Natural killer cell treated with Interleukin-12 subunit alpha and Interleukin-12 subunit beta and Interleukin-15 and Interleukin-18, amount 100 ng/mL, for 72 hours (primary cell): ENCODE data around the gene LAMC1. TPM values are rescaled to one million over a fixed set of nuclear protein-coding genes. Genes with fewer than 3 reads are reported as not detected.

Experiments
- ATAC-seq, 2 donors: fragments of 150-1000 bp; cut with Tn5 transposase in 1 of 2; sonication (Bioruptor Pico), chemical (Tn5 transposase) in 1 of 2; 2 replicates each; pipeline ENCODE4 v1.10.0; 2021
- DNase-seq: peaks from one replicate; pipeline ENCODE4 v3.0.0; 2022; ENCODE audit warnings: low spot score
- H3K27ac Mint-ChIP-seq, 2 donors: 1 replicate in 1 of 2; 2 replicates in 1 of 2; pipeline ENCODE4 v1.8.0; 2022; ENCODE audit warnings: mixed read lengths in 2 of 2, mild to moderate bottlenecking in 1 of 2, moderate library complexity in 1 of 2
- H3K27me3 Mint-ChIP-seq, 2 donors: 1 replicate in 1 of 2; 2 replicates in 1 of 2; pipeline ENCODE4 v1.8.0; 2022; ENCODE audit warnings: mixed read lengths in 2 of 2
- H3K36me3 Mint-ChIP-seq: one replicate; pipeline ENCODE4 v1.8.0; 2022; ENCODE audit warnings: mixed read lengths
- H3K4me1 Mint-ChIP-seq, 2 donors: 1 replicate in 1 of 2; 2 replicates in 1 of 2; pipeline ENCODE4 v1.8.0; 2022; ENCODE audit warnings: low read depth in 2 of 2, mixed read lengths in 2 of 2, mild to moderate bottlenecking in 1 of 2
- H3K4me3 Mint-ChIP-seq: one replicate; pipeline ENCODE4 v1.8.0; 2022; ENCODE audit warnings: mixed read lengths
- H3K9me3 Mint-ChIP-seq: 2 replicates; pipeline ENCODE4 v1.8.0; 2022; ENCODE audit warnings: mixed read lengths
- total RNA-seq, 2 donors: library from RNA; stranded (reverse); gene quantifications; one replicate each; pipeline ENCODE4 v1.2.3, GENCODE V29; 2022

The LAMC1 gene
- total RNA-seq, 2 donors from 2014 or later, result 0.64 to 0.84 TPM

DNA sequence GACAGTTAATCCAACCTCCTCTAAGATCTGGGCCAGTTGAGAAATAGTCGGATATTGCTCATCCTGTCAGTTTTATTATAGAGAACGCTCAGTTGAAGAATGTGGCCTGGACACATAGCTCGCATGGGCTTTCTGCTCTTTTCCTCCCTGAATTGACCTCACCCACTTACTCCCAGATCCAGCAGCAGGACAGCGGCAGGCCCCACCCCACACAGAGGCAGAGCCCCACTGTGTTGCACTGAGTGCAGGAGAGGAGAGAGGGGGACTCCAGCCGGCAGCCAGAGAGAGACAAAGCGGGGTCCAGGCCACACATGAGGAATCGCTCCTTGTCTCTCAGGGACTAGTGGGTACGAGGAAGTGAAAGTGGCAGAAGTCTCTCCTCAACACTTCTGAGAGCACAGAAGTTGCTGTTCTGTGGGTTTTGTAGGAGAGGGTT lies 78.6 kb downstream of the LAMC1 start:
- ATAC-seq, result peak in 1 of 2 donors; percentile 21
- H3K4me1 Mint-ChIP-seq, result no peaks in the 10 kb centered on the region

DNA sequence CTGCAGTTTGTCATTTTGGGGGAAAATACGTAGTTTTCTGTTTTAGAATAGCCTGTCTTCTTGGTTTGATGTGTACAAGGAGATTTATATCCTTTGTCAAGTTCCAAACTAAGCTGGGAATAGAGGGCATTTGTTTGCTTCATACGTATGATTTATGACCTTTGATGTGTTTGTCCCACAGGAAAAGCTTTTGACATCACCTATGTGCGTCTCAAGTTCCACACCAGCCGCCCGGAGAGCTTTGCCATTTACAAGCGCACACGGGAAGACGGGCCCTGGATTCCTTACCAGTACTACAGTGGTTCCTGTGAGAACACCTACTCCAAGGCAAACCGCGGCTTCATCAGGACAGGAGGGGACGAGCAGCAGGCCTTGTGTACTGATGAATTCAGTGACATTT lies 79.9 kb downstream of the LAMC1 start:
- H3K27me3 Mint-ChIP-seq, result peaks cover under 1 to 7% of the 10 kb centered on the region in 2 donors
- no peak for DNase-seq
- ATAC-seq, result no peak
- H3K36me3 Mint-ChIP-seq, result no peaks in the 10 kb centered on the region
- no peak overlapping the region for H3K27ac Mint-ChIP-seq
- no peak overlapping the region for H3K4me3 Mint-ChIP-seq
- no peaks in the 10 kb centered on the region for H3K9me3 Mint-ChIP-seq
- H3K4me1 Mint-ChIP-seq, result no peaks in the 10 kb centered on the region

More for the DNA sequence above, 78.6 kb downstream of the LAMC1 start:
- Mint-ChIP-seq H3K27ac (no peak overlapping the region), H3K9me3 (no peaks in the 10 kb centered on the region), H3K27me3 (peaks cover 0 to 3% of the 10 kb centered on the region in 2 donors), H3K4me3 (no peak overlapping the region), H3K36me3 (no peaks in the 10 kb centered on the region)
- no peak for DNase-seq

DNA sequence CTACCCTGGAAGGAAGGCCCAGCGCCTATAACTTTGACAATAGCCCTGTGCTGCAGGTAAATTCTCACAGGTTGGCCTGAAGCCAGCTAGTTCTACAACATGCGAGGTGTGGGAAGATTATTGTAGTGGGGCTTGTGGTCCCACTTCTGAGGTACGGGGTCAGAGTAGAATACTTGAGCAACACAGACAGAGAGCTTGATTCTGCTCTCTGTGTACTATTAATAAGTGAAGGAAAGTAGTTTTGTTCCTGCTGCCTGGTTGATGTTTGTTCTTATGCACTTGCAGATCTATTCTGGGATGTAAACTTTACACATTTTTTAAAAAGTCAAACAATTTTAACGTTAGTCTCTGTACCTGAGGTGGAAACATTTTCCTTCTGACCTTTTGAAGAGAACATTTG lies 80.4 kb downstream of the LAMC1 start:
- DNase-seq (no peak), ATAC-seq (no peak)
- Mint-ChIP-seq H3K36me3 (no peaks in the 10 kb centered on the region), H3K27me3 (peaks cover 5 to 7% of the 10 kb centered on the region in 2 donors), H3K27ac (no peak overlapping the region), H3K9me3 (no peaks in the 10 kb centered on the region), H3K4me3 (no peak overlapping the region), H3K4me1 (no peaks in the 10 kb centered on the region)

DNA sequence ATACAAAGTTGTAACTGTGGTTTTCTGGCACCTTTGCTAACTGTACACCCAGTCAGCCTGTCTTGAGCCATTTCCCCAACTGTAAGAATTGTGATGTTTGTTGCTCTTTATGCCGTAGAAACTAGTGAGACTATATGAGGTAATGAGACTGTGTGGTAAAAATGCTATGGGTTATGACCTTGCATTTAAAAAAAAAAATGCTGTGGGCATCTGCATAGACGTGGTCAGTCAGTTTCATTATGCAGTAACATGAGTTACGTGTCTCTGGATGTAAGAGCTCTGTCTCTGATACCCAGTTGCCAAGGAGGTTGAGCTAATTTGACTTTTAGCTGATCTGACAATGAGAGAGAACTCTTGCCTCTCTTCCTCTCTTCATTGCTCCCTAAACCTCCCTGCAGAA lies 82.2 kb downstream of the LAMC1 start:
- Mint-ChIP-seq H3K9me3 (no peaks in the 10 kb centered on the region), H3K27me3 (peaks cover 8 to 14% of the 10 kb centered on the region in 2 donors), H3K36me3 (no peaks in the 10 kb centered on the region), H3K4me3 (no peak overlapping the region), H3K4me1 (no peaks in the 10 kb centered on the region), H3K27ac (no peak overlapping the region)
- DNase-seq (no peak), ATAC-seq (no peak)

DNA sequence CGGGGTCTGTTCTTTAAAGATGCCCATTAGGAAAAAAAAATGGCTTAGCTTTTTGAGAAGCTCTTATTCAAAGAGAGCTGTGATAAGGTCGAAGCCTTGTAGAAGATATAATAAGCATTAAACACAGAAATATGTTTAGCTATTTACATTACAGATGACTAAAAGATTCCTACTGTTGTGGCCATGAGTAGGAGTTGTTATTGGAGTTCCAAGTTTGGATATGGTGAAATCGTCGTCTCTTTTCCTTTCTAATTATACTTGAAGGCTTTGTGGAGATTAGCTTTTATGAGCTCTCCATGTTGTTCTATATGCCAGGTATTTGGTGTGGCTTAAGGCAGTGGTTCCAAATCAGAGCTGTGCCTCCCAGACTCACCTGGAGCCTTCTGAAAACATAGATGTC lies 82.9 kb downstream of the LAMC1 start:
- no peaks in the 10 kb centered on the region for H3K9me3 Mint-ChIP-seq
- H3K36me3 Mint-ChIP-seq, result no peaks in the 10 kb centered on the region
- no peak overlapping the region for H3K27ac Mint-ChIP-seq
- no peak for ATAC-seq
- H3K4me1 Mint-ChIP-seq, result no peaks in the 10 kb centered on the region
- no peak for DNase-seq
- peaks cover 8 to 16% of the 10 kb centered on the region in 2 donors for H3K27me3 Mint-ChIP-seq
- H3K4me3 Mint-ChIP-seq, result no peak overlapping the region

DNA sequence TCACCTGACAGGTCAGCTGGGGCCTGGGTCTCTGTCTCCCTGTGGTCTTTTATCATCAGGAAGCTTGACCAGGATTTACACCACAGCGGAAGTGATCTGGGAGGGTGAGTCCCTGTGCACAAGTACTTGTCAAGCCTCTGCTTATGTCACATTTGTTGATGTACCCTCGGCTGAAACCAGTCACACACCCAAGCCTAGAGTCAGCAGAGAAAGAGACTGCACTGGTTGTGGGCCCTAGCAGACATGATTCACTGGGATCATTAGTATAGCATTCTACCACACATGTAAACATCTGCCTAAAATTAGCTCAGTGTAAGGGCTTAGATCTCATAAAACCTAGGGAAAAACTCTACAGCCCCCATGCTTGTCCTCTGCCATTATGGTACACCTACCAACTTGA lies 83.5 kb downstream of the LAMC1 start:
- Mint-ChIP-seq H3K4me3 (no peak overlapping the region), H3K27me3 (peaks cover 7 to 16% of the 10 kb centered on the region in 2 donors), H3K27ac (no peak overlapping the region), H3K9me3 (no peaks in the 10 kb centered on the region), H3K4me1 (no peaks in the 10 kb centered on the region), H3K36me3 (no peaks in the 10 kb centered on the region)
- ATAC-seq, result no peak
- DNase-seq, result no peak

GRCh38 chr1:183110326-183110880 lies 87.2 kb downstream of the LAMC1 start:
- no peaks in the 10 kb centered on the region for H3K36me3 Mint-ChIP-seq
- no peak for ATAC-seq
- DNase-seq, result no peak
- no peak overlapping the region for H3K27ac Mint-ChIP-seq
- H3K4me3 Mint-ChIP-seq, result no peak overlapping the region
- peaks cover 5 to 16% of the 10 kb centered on the region in 2 donors for H3K27me3 Mint-ChIP-seq
- no peaks in the 10 kb centered on the region for H3K4me1 Mint-ChIP-seq
- H3K9me3 Mint-ChIP-seq, result no peaks in the 10 kb centered on the region

DNA sequence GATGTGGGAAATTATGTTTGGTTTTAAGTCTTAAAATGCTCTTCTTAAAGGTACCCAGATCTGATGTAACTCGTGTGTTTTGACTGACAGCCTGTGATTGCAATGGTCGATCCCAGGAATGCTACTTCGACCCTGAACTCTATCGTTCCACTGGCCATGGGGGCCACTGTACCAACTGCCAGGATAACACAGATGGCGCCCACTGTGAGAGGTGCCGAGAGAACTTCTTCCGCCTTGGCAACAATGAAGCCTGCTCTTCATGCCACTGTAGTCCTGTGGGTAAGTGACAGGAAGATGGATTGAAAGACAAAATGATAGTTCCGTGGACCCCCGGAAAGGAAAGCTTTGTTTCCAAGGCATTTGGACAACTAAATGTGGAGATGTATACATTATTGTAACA lies 91.2 kb downstream of the LAMC1 start:
- no peak for ATAC-seq
- Mint-ChIP-seq H3K27ac (no peak overlapping the region), H3K9me3 (no peaks in the 10 kb centered on the region), H3K4me3 (no peak overlapping the region), H3K4me1 (no peaks in the 10 kb centered on the region), H3K36me3 (no peaks in the 10 kb centered on the region), H3K27me3 (peaks cover 2 to 5% of the 10 kb centered on the region in 2 donors)
- DNase-seq, result no peak

- ATAC-seq, result no peak
- DNase-seq, result no peak
These were observed 93.2 kb downstream of the LAMC1 start for GRCh38 chr1:183116416-183116815.

GRCh38 chr1:183121609-183122008 lies 98.4 kb downstream of the LAMC1 start:
- H3K4me3 Mint-ChIP-seq, result no peak overlapping the region
- no peaks in the 10 kb centered on the region for H3K27me3 Mint-ChIP-seq
- no peak for ATAC-seq
- DNase-seq, result no peak
- no peak overlapping the region for H3K27ac Mint-ChIP-seq
- H3K4me1 Mint-ChIP-seq, result no peaks in the 10 kb centered on the region
- H3K36me3 Mint-ChIP-seq, result no peaks in the 10 kb centered on the region
- no peaks in the 10 kb centered on the region for H3K9me3 Mint-ChIP-seq

More at GRCh38 chr1:183116416-183116815, 93.2 kb downstream of the LAMC1 start:
- H3K4me1 Mint-ChIP-seq, result no peaks in the 10 kb centered on the region
- H3K4me3 Mint-ChIP-seq, result no peak overlapping the region
- no peaks in the 10 kb centered on the region for H3K36me3 Mint-ChIP-seq
- no peaks in the 10 kb centered on the region for H3K9me3 Mint-ChIP-seq
- H3K27me3 Mint-ChIP-seq, result no peaks in the 10 kb centered on the region
- no peak overlapping the region for H3K27ac Mint-ChIP-seq

GRCh38 chr1:183124259-183124658 lies 101.0 kb downstream of the LAMC1 start:
- Mint-ChIP-seq H3K36me3 (no peaks in the 10 kb centered on the region), H3K27ac (no peak overlapping the region), H3K9me3 (no peaks in the 10 kb centered on the region), H3K4me3 (no peak overlapping the region), H3K27me3 (no peaks in the 10 kb centered on the region), H3K4me1 (no peaks in the 10 kb centered on the region)
- ATAC-seq, result no peak
- no peak for DNase-seq

DNA sequence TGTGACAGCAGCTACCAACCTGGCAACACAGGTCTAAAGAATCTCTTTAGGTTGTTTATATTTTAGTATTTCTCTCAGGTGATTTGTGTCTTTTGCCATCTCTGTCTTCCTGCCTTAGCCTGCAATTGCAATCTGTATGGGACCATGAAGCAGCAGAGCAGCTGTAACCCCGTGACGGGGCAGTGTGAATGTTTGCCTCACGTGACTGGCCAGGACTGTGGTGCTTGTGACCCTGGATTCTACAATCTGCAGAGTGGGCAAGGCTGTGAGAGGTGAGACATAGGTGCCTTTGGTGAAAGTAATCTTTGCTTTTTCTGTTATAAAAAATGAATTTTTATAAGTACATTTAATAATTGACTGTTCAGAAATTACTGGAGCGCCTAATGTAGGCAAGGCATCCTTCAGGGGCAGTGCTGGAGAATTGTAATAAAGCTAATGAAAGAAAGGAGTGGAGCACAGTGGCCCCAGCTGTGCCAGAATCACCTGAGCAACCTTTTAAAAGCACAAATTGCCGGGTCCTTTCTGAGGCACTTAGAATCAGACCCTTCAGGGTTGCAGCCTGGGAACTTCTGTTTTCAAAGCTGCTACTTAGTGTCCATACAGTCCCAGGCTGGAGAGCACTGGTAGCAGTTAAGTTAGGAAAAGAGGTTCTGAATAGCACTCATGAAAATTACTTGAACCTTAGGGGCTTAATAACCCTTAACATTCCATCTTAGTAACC lies 102.2 kb downstream of the LAMC1 start:
- no peak for DNase-seq
- Mint-ChIP-seq H3K9me3 (no peaks in the 10 kb centered on the region), H3K36me3 (no peaks in the 10 kb centered on the region), H3K4me1 (no peaks in the 10 kb centered on the region), H3K4me3 (no peak overlapping the region), H3K27me3 (no peaks in the 10 kb centered on the region), H3K27ac (no peak overlapping the region)
- ATAC-seq, result no peak

- Mint-ChIP-seq H3K27me3 (no peaks in the 10 kb centered on the region), H3K36me3 (no peaks in the 10 kb centered on the region), H3K9me3 (no peaks in the 10 kb centered on the region), H3K4me3 (no peak overlapping the region), H3K4me1 (no peaks in the 10 kb centered on the region), H3K27ac (no peak overlapping the region)
- DNase-seq (no peak), ATAC-seq (no peak)
These were observed 102.8 kb downstream of the LAMC1 start for GRCh38 chr1:183126000-183126366.

DNA sequence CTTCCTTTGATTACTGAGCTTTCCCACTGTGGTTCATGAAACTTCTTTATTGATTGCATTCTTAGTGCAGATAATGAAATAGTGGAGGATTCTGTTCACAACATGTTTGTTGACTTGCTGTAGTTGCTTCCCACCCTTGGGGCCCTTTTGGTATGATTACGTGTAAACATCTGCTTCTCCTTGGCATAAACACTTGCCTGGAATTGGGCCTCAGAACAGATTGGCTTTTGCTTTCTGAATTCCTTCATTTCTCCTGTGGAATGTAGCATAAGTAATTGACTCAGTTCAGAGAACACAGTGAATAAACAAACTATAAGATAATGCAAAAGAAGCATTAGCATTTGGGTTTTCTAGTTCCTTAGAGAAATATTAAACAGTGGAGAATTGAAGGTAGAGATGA lies 103.3 kb downstream of the LAMC1 start:
- ATAC-seq (no peak), DNase-seq (no peak)
- Mint-ChIP-seq H3K27me3 (no peaks in the 10 kb centered on the region), H3K4me3 (no peak overlapping the region), H3K4me1 (no peaks in the 10 kb centered on the region), H3K36me3 (no peaks in the 10 kb centered on the region), H3K9me3 (no peaks in the 10 kb centered on the region), H3K27ac (no peak overlapping the region)
